ENCODE results near the gene EVA1C.
"Not testable (repeated sequence)": the region's sequence is repeated elsewhere in the genome, so short reads cannot be mapped to it uniquely, and the experiment has no call there.

Gene EVA1C

GRCh38 chr21:32537569-32537881 lies 125.0 kb downstream of the EVA1C start:
- H3K4me3 ChIP-seq (ENCODE audit: low read length): no peak overlapping the region
- TF ChIP-seq CTCF (conservative IDR thresholded peaks at IDR 0.05; ENCODE audit: low read depth, low read length): no peak
- no peak for DNase-seq (ENCODE audit: low read depth)

- no peak for TF ChIP-seq CTCF (conservative IDR thresholded peaks at IDR 0.05; ENCODE audit: low read depth, low read length)
- DNase-seq (ENCODE audit: low read depth): no peak
- no peak overlapping the region for H3K4me3 ChIP-seq (ENCODE audit: low read length)
Measured at GRCh38 chr21:32538147-32538792, 125.8 kb downstream of the EVA1C start.

- H3K4me3 ChIP-seq (ENCODE audit: low read length): no peak overlapping the region
- DNase-seq (ENCODE audit: low read depth): no peak
- no peak for TF ChIP-seq CTCF (conservative IDR thresholded peaks at IDR 0.05; ENCODE audit: low read depth, low read length)
Measured at GRCh38 chr21:32539378-32539777, 126.9 kb downstream of the EVA1C start.

- not testable (repeated sequence) for DNase-seq (ENCODE audit: low read depth); H3K4me3 ChIP-seq (ENCODE audit: low read length)
Measured at GRCh38 chr21:32543056-32543455, 130.6 kb downstream of the EVA1C start.

GRCh38 chr21:32543975-32544374 lies 131.5 kb downstream of the EVA1C start:
- no peak for DNase-seq (ENCODE audit: low read depth)
- TF ChIP-seq CTCF (conservative IDR thresholded peaks at IDR 0.05; ENCODE audit: low read depth, low read length): no peak
- H3K4me3 ChIP-seq (ENCODE audit: low read length): no peak overlapping the region

- no peak for TF ChIP-seq CTCF (conservative IDR thresholded peaks at IDR 0.05; ENCODE audit: low read depth, low read length)
- no peak for DNase-seq (ENCODE audit: low read depth)
- H3K4me3 ChIP-seq (ENCODE audit: low read length): no peak overlapping the region
Measured at GRCh38 chr21:32544697-32545096, 132.2 kb downstream of the EVA1C start.

GRCh38 chr21:32545948-32546441 lies 133.5 kb downstream of the EVA1C start:
- DNase-seq (ENCODE audit: low read depth): no peak
- TF ChIP-seq CTCF (conservative IDR thresholded peaks at IDR 0.05; ENCODE audit: low read depth, low read length): no peak
- no peak overlapping the region for H3K4me3 ChIP-seq (ENCODE audit: low read length)
